Calu3 (cell line): ENCODE results near the gene SLC7A5. TPM values are rescaled to one million over a fixed set of nuclear protein-coding genes. Genes with fewer than 3 reads are reported as not detected.
"Not testable (repeated sequence)": the region's sequence is repeated elsewhere in the genome, so short reads cannot be mapped to it uniquely, and the experiment has no call there.

Experiments used
- Bru-seq: library from RNA; stranded (reverse); fragments of 400-500 nt; gene quantifications from one replicate; lab custom pipeline; 2021; lab: Mats Ljungman, UMichigan
- BruChase-seq, 2 experiments: library from RNA; stranded (reverse); fragments of 400-500 nt; gene quantifications; one replicate each; lab custom pipeline; 2021; lab: Mats Ljungman, UMichigan
- BruUV-seq: library from RNA; stranded (reverse); fragments of 400-500 nt; replicated peaks from 2 replicates; lab custom pipeline; 2021; lab: Mats Ljungman, UMichigan
- CTCF ChIA-PET: fragments of 300-600 bp; sonication (Branson Sonifier 250); formaldehyde crosslinking; loops from one replicate; lab custom pipeline; 2022; ENCODE audit warnings: antibody characterized with exemption; lab: Charles Lee
- DNase-seq: peaks from one replicate; pipeline ENCODE4 v3.0.0; 2022
- H3K27ac Mint-ChIP-seq: one replicate; pipeline ENCODE4 v1.8.0; 2022; ENCODE audit warnings: mixed read lengths; ENCODE audit not compliant: unreplicated experiment
- H3K27me3 Mint-ChIP-seq: one replicate; pipeline ENCODE4 v1.8.0; 2022; ENCODE audit warnings: mixed read lengths; ENCODE audit not compliant: unreplicated experiment
- H3K36me3 Mint-ChIP-seq: one replicate; pipeline ENCODE4 v1.8.0; 2022; ENCODE audit warnings: mild to moderate bottlenecking, moderate library complexity, mixed read lengths; ENCODE audit not compliant: insufficient read depth, unreplicated experiment
- H3K4me1 Mint-ChIP-seq: one replicate; pipeline ENCODE4 v1.8.0; 2022; ENCODE audit warnings: mild to moderate bottlenecking, low read depth, mixed read lengths; ENCODE audit not compliant: unreplicated experiment
- H3K4me3 Mint-ChIP-seq: one replicate; pipeline ENCODE4 v1.8.0; 2022; ENCODE audit warnings: mild to moderate bottlenecking, low read depth, moderate library complexity, mixed read lengths; ENCODE audit not compliant: unreplicated experiment
- H3K9me3 Mint-ChIP-seq: one replicate; pipeline ENCODE4 v1.8.0; 2022; ENCODE audit warnings: low read depth, mixed read lengths; ENCODE audit not compliant: unreplicated experiment
- intact Hi-C: fragments of 100-400 bp; cut with micrococcal nuclease; formaldehyde crosslinking; loops from one replicate; pipeline ENCODE4 v1.10.0; 2022; ENCODE audit not compliant: unreplicated experiment
- long read RNA-seq: library from polyadenylated mRNA; stranded (forward); transcript quantifications from one replicate; pipeline ENCODE4 v2.0.0, GENCODE V29; 2022
- total RNA-seq: library from RNA; stranded (reverse); gene quantifications from 2 replicates; pipeline ENCODE4 v1.2.3, GENCODE V29; 2022
- TF ChIP-seq, protein P1 (sequence below): fragments of 200-600 bp; IDR thresholded peaks from one replicate; pipeline ENCODE4 v1.8.0; 2022; ENCODE audit warnings: antibody characterized with exemption; ENCODE audit not compliant: unreplicated experiment

Gene SLC7A5
- total RNA-seq (379 and 501 TPM in 2 replicates), Bru-seq, nascent RNA (percentile 93 among the genes with signal in this experiment), BruChase-seq, experiment 1, labeled RNA remaining after a 6-hour chase (percentile 99 among the genes with signal in this experiment), BruChase-seq, experiment 2, labeled RNA remaining after a 2-hour chase (percentile 98 among the genes with signal in this experiment)
- long read RNA-seq, full-length matches to known transcripts, result 61 of 235 reads
- long read RNA-seq, partial matches to known transcripts, result 10 of 235 reads
- long read RNA-seq, other reads (novel, unspliced or antisense), result 164 of 235 reads

DNA sequence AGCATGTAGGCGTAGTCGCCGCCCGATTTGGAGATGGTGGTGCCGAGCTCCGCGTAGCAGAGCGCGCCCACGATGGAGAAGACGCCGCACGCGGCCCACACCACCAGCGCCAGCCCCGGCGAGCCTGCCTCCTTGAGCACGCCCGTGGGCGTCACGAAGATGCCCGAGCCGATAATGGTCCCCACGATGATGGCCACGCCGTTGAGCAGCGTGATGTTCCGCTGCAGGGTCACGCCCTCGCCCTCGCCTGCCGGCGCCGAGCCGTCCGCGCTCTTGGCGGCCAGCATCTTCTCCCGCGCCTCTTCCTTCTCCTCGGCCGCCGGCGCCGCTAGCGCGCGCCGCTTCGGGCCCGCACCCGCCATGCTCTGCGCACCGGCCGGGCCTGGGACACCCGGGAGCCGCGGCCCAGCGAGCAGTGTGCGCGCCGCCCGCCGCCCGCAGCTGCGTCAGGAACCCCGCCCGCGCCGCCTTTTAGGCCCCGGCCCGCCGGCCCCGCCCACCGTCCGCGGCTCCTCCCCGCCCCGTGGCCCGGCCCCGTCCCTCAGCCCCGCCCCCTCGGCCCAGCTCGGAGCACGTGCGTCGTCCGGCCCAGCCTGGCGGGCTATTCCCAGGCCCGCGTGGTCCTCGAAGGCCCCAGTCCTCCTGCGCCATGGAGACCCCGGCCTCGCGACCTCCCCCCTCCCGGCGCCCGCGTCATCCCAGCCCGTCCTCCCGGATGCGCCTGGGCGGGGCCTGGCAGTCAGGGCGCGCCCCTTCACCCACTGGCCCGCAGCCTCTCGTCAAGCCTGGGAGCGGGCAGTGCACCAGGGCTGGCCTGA, at the start of gene SLC7A5:
Gene SLC7A5 (minus strand): TSS at position 447 of the 818 bp plus-strand sequence. CDS start 85 bp downstream, at position 362.
- peaks cover 47% of the 10 kb centered on the region for H3K4me1 Mint-ChIP-seq
- peak within 1 kb of the TSS; percentile 91 for H3K27ac Mint-ChIP-seq
- BruUV-seq, H3K27me3 Mint-ChIP-seq, H3K9me3 Mint-ChIP-seq, intact Hi-C loops: not testable (repeated sequence)
- DNase-seq, result peak; percentile 97
- peaks cover 83% of the 10 kb centered on the region for H3K36me3 Mint-ChIP-seq
- H3K4me3 Mint-ChIP-seq, result peak within 1 kb of the TSS; percentile 80
- CTCF ChIA-PET, result interaction anchor here (1.5 to 7.3 kb wide), 3 partner anchors 16 to 89 kb away, joined by 4 to 185 read pairs (median 27); no protein-coding TSS in a partner anchor

DNA sequence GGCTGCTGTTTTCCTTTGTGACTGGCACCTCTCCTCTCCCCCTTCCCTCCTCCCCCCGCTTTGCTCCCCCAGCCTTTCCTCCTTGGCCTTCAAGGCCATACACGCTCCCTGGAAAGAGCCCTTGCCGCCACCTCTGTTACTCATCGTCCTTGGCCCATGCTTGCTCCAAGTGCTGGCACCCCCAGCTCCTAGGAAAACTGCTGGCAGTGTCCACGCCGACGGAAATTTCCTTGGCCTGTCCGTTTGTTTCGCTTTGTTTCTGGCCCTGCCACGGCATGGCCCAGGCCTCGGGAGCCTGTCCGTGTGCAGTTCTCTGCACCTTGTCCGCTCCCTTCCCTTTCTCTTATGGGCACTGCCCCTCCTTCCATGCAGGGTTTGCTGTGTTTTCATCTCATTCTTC, 49.0 kb upstream of the SLC7A5 start:
- H3K27me3 Mint-ChIP-seq, result peaks cover 60% of the 10 kb centered on the region
- DNase-seq, result no peak
- intact Hi-C loops, result no loop called here
- CTCF ChIA-PET, result no interaction called here
- BruUV-seq, result no TSS peak
- H3K9me3 Mint-ChIP-seq, result no peaks in the 10 kb centered on the region
- H3K4me3 Mint-ChIP-seq, result no peak overlapping the region
- H3K27ac Mint-ChIP-seq, result no peak overlapping the region
- no peaks in the 10 kb centered on the region for H3K4me1 Mint-ChIP-seq
- TF ChIP-seq, protein P1, sequence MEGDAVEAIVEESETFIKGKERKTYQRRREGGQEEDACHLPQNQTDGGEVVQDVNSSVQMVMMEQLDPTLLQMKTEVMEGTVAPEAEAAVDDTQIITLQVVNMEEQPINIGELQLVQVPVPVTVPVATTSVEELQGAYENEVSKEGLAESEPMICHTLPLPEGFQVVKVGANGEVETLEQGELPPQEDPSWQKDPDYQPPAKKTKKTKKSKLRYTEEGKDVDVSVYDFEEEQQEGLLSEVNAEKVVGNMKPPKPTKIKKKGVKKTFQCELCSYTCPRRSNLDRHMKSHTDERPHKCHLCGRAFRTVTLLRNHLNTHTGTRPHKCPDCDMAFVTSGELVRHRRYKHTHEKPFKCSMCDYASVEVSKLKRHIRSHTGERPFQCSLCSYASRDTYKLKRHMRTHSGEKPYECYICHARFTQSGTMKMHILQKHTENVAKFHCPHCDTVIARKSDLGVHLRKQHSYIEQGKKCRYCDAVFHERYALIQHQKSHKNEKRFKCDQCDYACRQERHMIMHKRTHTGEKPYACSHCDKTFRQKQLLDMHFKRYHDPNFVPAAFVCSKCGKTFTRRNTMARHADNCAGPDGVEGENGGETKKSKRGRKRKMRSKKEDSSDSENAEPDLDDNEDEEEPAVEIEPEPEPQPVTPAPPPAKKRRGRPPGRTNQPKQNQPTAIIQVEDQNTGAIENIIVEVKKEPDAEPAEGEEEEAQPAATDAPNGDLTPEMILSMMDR, result no peak
- H3K36me3 Mint-ChIP-seq, result peaks cover 4% of the 10 kb centered on the region

DNA sequence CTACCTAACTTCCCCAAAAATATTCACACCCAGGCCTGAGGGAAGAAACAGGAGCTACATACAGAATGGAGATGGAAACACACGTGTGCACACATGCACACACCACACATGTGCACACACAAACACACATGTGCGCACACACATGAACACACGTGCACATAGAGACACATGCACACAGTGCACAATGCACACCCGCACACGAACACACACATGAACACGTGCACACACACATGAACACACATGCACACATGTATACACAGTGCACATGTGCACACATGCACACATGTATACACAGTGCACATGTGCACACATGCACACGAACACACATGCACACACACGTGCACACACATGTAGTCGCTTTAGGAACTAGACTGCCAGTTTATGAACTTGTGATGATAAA, 48.2 kb upstream of the SLC7A5 start:
- no peak for DNase-seq
- CTCF ChIA-PET, result no interaction called here
- Mint-ChIP-seq H3K9me3 (no peaks in the 10 kb centered on the region), H3K27ac (no peak overlapping the region), H3K4me1 (no peaks in the 10 kb centered on the region), H3K27me3 (peaks cover 68% of the 10 kb centered on the region), H3K36me3 (peaks cover 4% of the 10 kb centered on the region), H3K4me3 (no peak overlapping the region)
- intact Hi-C loops, result no loop called here
- BruUV-seq, result no TSS peak
- TF ChIP-seq, protein P1, result no peak

DNA sequence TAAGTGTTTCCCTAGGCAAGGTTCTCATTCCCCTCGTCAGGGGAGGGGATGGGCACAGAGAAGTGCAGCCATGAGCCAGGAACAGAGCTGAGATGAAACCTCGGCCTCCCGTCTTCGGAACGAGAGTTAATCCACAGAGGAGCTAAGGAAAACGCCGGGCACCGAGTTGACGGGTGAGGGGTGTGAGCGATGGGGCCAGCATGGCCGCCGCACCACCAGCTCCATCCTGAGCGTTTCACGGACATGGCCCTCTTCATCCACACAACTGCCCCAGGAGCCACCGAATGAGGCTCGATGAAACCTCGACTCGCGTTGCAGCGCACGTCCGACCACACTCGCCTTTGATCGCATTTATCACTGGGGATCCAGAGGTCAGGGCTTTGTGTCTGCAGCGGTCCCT, 45.5 kb upstream of the SLC7A5 start:
- CTCF ChIA-PET, result no interaction called here
- TF ChIP-seq, protein P1, result no peak
- intact Hi-C loops, result no loop called here
- Mint-ChIP-seq H3K4me3 (no peak overlapping the region), H3K36me3 (peaks cover 4% of the 10 kb centered on the region), H3K9me3 (no peaks in the 10 kb centered on the region), H3K27me3 (peaks cover 76% of the 10 kb centered on the region), H3K4me1 (peaks cover under 1% of the 10 kb centered on the region), H3K27ac (no peak overlapping the region)
- DNase-seq, result no peak
- no TSS peak for BruUV-seq

DNA sequence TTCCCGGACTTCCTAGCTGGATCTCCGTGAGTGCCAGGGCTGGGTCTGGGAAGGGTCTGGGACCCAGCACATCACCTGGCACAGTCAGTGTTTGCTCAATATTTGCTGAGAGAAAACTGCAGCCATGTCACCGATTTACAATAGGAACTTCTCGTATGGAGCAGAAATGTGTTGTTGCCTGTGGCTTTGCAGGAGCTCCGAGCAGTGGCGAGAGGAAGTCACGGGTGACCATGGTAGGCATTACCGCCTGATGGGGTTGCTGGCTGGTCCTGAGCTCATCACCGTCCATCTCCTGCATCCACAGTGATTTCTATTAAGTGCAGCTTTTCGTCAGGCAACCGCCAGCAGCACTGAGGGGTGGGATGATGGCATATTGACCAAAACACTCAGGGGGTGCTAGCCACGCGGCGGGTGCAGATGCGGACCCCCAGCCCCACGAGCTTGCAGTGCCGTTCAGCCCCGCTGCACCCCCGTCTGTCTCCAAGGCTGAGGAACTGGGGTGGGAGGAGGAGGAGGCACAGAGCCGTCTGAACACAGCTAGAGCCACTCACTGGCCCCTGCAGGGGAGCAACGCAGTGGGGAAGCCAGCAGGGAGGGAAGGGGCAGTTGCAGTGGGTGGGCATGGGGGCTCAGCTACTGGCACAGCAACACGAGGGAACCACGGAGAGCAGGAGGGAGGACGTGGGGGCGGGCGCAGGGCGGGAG, 44.9 kb upstream of the SLC7A5 start:
- BruUV-seq, H3K36me3 Mint-ChIP-seq, intact Hi-C loops, CTCF ChIA-PET, H3K4me1 Mint-ChIP-seq, H3K27ac Mint-ChIP-seq, H3K9me3 Mint-ChIP-seq, DNase-seq, H3K4me3 Mint-ChIP-seq: not testable (repeated sequence)
- H3K27me3 Mint-ChIP-seq, result peaks cover 74% of the 10 kb centered on the region

DNA sequence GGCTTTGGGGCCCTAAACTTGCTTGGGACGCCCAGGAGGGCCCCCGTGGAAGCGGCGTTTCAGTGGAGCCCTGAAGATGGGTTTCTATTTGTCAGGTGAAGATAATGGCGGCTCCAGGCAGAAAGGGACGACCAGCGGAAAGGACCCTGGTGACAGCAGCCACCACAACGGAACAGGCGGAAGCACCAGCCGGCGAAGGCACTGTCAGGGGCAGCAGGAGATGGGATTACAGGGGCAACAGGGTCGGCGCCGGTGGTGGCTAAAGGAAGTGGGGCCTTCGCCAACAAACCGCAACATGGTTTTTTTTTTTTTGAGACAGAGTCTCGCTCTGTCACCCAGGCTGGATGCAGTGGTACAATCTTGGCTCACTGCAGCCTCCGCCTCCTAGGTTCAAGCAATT, 43.4 kb upstream of the SLC7A5 start:
- H3K27ac Mint-ChIP-seq, H3K9me3 Mint-ChIP-seq, intact Hi-C loops, DNase-seq, CTCF ChIA-PET, H3K4me3 Mint-ChIP-seq, BruUV-seq: not testable (repeated sequence)
- Mint-ChIP-seq H3K36me3 (peaks cover 10% of the 10 kb centered on the region), H3K27me3 (peaks cover 59% of the 10 kb centered on the region), H3K4me1 (peaks cover 11% of the 10 kb centered on the region)
